Neuronal stem cell (in vitro differentiated cells): ENCODE data around the gene TOX2.

Experiments
- DNase-seq: peaks from one replicate; pipeline ENCODE4 v3.0.0-alpha.2; 2013; ENCODE audit warnings: low spot score
- H2AFZ ChIP-seq: one replicate; pipeline ENCODE4 v1.6.1; 2013; ENCODE audit warnings: mild to moderate bottlenecking, low read length, inconsistent platforms
- H2AK5ac ChIP-seq: 2 replicates; pipeline ENCODE4 v1.6.1; 2013; ENCODE audit warnings: low read depth, mild to moderate bottlenecking, inconsistent platforms, low read length, moderate library complexity, mixed read lengths
- H2BK120ac ChIP-seq: 2 replicates; pipeline ENCODE4 v1.6.1; 2013; ENCODE audit warnings: low read depth, mild to moderate bottlenecking, inconsistent platforms, low read length, moderate library complexity, mixed read lengths
- H2BK12ac ChIP-seq: one replicate; pipeline ENCODE4 v1.6.1; 2013; ENCODE audit warnings: low read length, inconsistent platforms
- H2BK15ac ChIP-seq: 2 replicates; pipeline ENCODE4 v1.6.1; 2013; ENCODE audit warnings: mild to moderate bottlenecking, low read length, inconsistent platforms, mixed read lengths
- H2BK5ac ChIP-seq: one replicate; pipeline ENCODE4 v1.6.1; 2013; ENCODE audit warnings: inconsistent platforms, mild to moderate bottlenecking, low read length, moderate library complexity
- H3K14ac ChIP-seq: one replicate; pipeline ENCODE4 v1.6.1; 2013; ENCODE audit warnings: low read length, inconsistent platforms
- H3K18ac ChIP-seq: 2 replicates; pipeline ENCODE4 v1.6.1; 2013; ENCODE audit warnings: low read length, inconsistent platforms
- H3K23ac ChIP-seq: 2 replicates; pipeline ENCODE4 v1.6.1; 2013; ENCODE audit warnings: low read depth, mild to moderate bottlenecking, mixed read lengths, low read length, inconsistent platforms; ENCODE audit not compliant: poor library complexity
- H3K27ac ChIP-seq: replicated peaks from 3 replicates; pipeline ENCODE4 v1.5.1; 2013; ENCODE audit warnings: low read length, inconsistent platforms
- H3K27me3 ChIP-seq, 3 experiments: 2 replicates each; pipeline ENCODE4 v1.6.1; 2013; ENCODE audit warnings: low read length in 3 of 3, mild to moderate bottlenecking in 2 of 3, inconsistent platforms in 1 of 3, low read depth in 1 of 3, mixed read lengths in 1 of 3, moderate library complexity in 1 of 3; ENCODE audit not compliant: control insufficient read depth in 3 of 3, insufficient read depth in 3 of 3
- H3K36me3 ChIP-seq, 2 donors: replicated peaks in 1 of 2; 2 replicates each; pipeline ENCODE4 v1.6.1; 2013; ENCODE audit warnings: low read length in 2 of 2; ENCODE audit not compliant: control insufficient read depth in 2 of 2, insufficient read depth in 2 of 2
- H3K4ac ChIP-seq: 2 replicates; pipeline ENCODE4 v1.6.1; 2013; ENCODE audit warnings: inconsistent platforms, mild to moderate bottlenecking, low read length, moderate library complexity
- H3K4me1 ChIP-seq, 2 donors: 1 replicate in 1 of 2; 2 replicates in 1 of 2; pipeline ENCODE4 v1.6.1; 2013; ENCODE audit warnings: low read length in 2 of 2, low read depth in 1 of 2; ENCODE audit not compliant: control insufficient read depth in 2 of 2, insufficient read depth in 1 of 2
- H3K4me2 ChIP-seq: one replicate; pipeline ENCODE4 v1.6.1; 2013; ENCODE audit warnings: mild to moderate bottlenecking, low read length, inconsistent platforms; ENCODE audit not compliant: insufficient read depth, poor library complexity, severe bottlenecking
- H3K4me3 ChIP-seq, 2 donors: 2 replicates each; pipeline ENCODE4 v1.5.1; 2013; ENCODE audit warnings: low read length in 2 of 2, mild to moderate bottlenecking in 2 of 2, inconsistent platforms in 1 of 2, moderate library complexity in 1 of 2
- H3K79me1 ChIP-seq: one replicate; pipeline ENCODE4 v1.6.1; 2013; ENCODE audit warnings: low read depth, mild to moderate bottlenecking, inconsistent platforms, low read length, moderate library complexity
- H3K9ac ChIP-seq: one replicate; pipeline ENCODE4 v1.6.1; 2013; ENCODE audit warnings: mild to moderate bottlenecking, low read depth, low read length, inconsistent platforms; ENCODE audit not compliant: poor library complexity
- H3K9me3 ChIP-seq, 2 donors: replicated peaks in 1 of 2; 2 replicates each; pipeline versions ENCODE3 to v1.6.1; 2013; ENCODE audit warnings: low read length in 2 of 2, mild to moderate bottlenecking in 2 of 2, inconsistent platforms in 1 of 2, low read depth in 1 of 2, mixed read lengths in 1 of 2, moderate library complexity in 1 of 2; ENCODE audit not compliant: control insufficient read depth in 2 of 2, insufficient read depth in 1 of 2
- H4K8ac ChIP-seq: one replicate; pipeline ENCODE4 v1.6.1; 2013; ENCODE audit warnings: low read depth, mild to moderate bottlenecking, inconsistent platforms, low read length, moderate library complexity
- H4K91ac ChIP-seq: one replicate; pipeline ENCODE4 v1.6.1; 2013; ENCODE audit warnings: low read length, low read depth, mild to moderate bottlenecking, inconsistent platforms; ENCODE audit not compliant: poor library complexity
- WGBS, 2 donors: extraction: QIAGEN DNeasy Blood & Tissue Kit; methylation state at CpG; one replicate each; pipeline ENCODE4 v1.1.7; 2013; ENCODE audit warnings: missing lambda C conversion rate in 2 of 2, mixed read lengths in 1 of 2; ENCODE audit not compliant: insufficient read length in 2 of 2, insufficient replicate concordance in 1 of 2; ENCODE audit errors: extremely low coverage in 2 of 2; 5-methylcytosine and 5-hydroxymethylcytosine counted together

The TOX2 gene

DNA sequence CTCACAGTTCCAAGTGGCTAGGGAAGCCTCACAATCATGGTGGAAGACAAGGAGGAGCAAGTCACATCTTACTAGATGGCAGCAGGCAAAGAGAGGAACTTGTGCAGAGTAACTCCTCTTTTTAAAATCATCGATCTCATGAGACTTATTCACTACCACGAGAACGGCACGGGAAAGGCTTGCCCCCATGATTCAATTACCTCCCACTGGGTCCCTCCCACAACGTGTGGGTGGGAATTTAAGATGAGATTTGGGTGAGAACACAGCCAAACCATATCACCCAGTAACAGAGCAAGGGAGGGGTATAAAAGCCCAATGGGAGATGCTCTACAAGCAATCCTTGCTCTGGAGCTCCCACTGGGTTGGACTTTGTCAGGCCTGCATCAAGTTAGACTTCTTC lies 192.0 kb downstream of the TOX2 start:
- Histone ChIP-seq H3K14ac (no peak overlapping the region), H2BK120ac (no peak overlapping the region), H2BK5ac (no peak overlapping the region), H3K4ac (no peak overlapping the region), H3K9ac (no peak overlapping the region), H3K18ac (no peak overlapping the region), H3K4me3 (no peak overlapping the region), H4K8ac (no peak overlapping the region), H4K91ac (no peak overlapping the region), H2AFZ (no peak overlapping the region), H3K36me3 (no peaks in the 10 kb centered on the region), H3K9me3 (no peaks in the 10 kb centered on the region), H3K27me3 (peaks cover 0 to 11% (median 0%) of the 10 kb centered on the region in 3 experiments), H2BK15ac (no peak overlapping the region), H2AK5ac (no peak overlapping the region), H3K79me1 (no peaks in the 10 kb centered on the region), H3K4me2 (no peak overlapping the region), H3K23ac (no peak overlapping the region), H3K4me1 (no peaks in the 10 kb centered on the region), H3K27ac (no peak overlapping the region), H2BK12ac (no peak overlapping the region)
- no CpG with 5 or more reads among the region's 5 CpGs for WGBS, 2 donors
- DNase-seq, result no peak

DNA sequence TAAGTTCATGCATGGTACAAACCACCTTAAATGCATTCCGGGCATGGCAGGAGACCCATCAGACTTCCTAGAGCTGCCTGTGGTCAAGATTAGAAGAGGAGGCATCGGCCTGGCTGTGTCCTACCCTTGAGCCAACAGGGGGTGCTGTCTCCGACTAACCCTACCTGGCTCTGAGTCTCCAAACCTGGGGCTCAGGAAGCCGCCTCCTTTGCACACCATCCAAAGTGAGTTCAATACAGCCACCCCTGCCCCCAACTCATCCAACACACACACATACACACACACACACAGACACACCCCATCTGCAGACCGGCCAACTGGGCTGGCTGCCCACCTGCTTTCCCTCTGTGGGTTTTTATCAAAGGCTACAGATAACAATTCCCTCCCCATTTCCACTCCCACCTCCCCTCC lies 195.3 kb downstream of the TOX2 start:
- H3K27ac ChIP-seq, result no peak overlapping the region
- H4K91ac ChIP-seq, result no peak overlapping the region
- H2BK15ac ChIP-seq, result no peak overlapping the region
- no peaks in the 10 kb centered on the region for H3K9me3 ChIP-seq
- H2BK120ac ChIP-seq, result no peak overlapping the region
- no CpG with 5 or more reads among the region's 5 CpGs for WGBS, 2 donors
- peaks cover 0 to 18% (median 0%) of the 10 kb centered on the region in 3 experiments for H3K27me3 ChIP-seq
- no peak overlapping the region for H4K8ac ChIP-seq
- no peaks in the 10 kb centered on the region for H3K36me3 ChIP-seq
- no peak overlapping the region for H2BK12ac ChIP-seq
- H3K9ac ChIP-seq, result peak overlapping the region; percentile 1
- no peak overlapping the region for H3K4ac ChIP-seq
- no peaks in the 10 kb centered on the region for H3K4me1 ChIP-seq
- no peak overlapping the region for H2BK5ac ChIP-seq
- H2AK5ac ChIP-seq, result no peak overlapping the region
- no peak overlapping the region for H3K18ac ChIP-seq
- no peak overlapping the region for H3K14ac ChIP-seq
- H2AFZ ChIP-seq, result no peak overlapping the region
- no peak overlapping the region for H3K4me3 ChIP-seq
- H3K23ac ChIP-seq, result no peak overlapping the region
- no peak for DNase-seq
- no peaks in the 10 kb centered on the region for H3K79me1 ChIP-seq
- H3K4me2 ChIP-seq, result no peak overlapping the region

GRCh38 chr20:44110816-44111568 lies 196.3 kb downstream of the TOX2 start:
- Histone ChIP-seq H3K27ac (no peak overlapping the region), H3K79me1 (no peaks in the 10 kb centered on the region), H3K4me1 (no peaks in the 10 kb centered on the region), H3K4me3 (no peak overlapping the region), H2BK12ac (no peak overlapping the region), H3K4ac (no peak overlapping the region), H2BK15ac (no peak overlapping the region), H4K8ac (no peak overlapping the region), H2BK5ac (no peak overlapping the region), H2BK120ac (no peak overlapping the region), H3K9ac (no peak overlapping the region), H4K91ac (no peak overlapping the region), H3K36me3 (no peaks in the 10 kb centered on the region), H2AFZ (no peak overlapping the region), H3K14ac (no peak overlapping the region), H3K23ac (no peak overlapping the region), H3K4me2 (no peak overlapping the region), H3K27me3 (peaks cover 0 to 17% (median 0%) of the 10 kb centered on the region in 3 experiments), H2AK5ac (no peak overlapping the region), H3K18ac (no peak overlapping the region), H3K9me3 (no peaks in the 10 kb centered on the region)
- WGBS, 2 donors, result no CpG with 5 or more reads among the region's 9 CpGs
- DNase-seq, result no peak

DNA sequence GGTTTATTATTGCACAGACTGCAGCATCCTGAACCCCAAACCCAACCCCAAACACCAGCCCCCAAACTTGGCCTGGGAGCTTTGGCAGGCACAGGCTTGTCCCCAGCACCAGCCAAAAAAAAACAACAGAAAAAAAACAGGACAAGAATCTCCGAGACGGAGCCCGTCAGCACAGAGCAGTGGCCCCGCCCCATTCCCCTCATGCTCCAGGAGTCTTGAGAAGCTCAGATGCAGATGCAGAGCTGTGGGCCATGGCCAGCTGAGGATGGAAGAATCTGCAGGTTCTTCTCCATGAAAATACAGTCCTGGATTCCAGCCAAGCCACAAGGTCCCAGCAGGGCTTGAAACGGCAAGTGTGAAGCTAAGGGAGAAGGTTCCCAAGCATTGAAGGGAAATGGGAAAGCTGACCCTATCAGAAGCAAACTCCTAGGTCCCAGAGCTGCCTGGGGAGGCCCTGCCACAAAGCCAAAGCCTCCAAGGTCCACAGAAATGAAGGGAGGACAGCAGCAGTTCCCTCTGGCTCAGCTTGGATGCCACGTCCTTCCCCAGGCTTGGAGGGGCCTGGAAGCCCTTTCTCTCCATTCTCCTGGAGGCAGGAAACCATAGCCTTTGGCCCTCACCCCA lies 197.2 kb downstream of the TOX2 start:
- no peak overlapping the region for H4K91ac ChIP-seq
- H3K36me3 ChIP-seq, result no peaks in the 10 kb centered on the region
- H3K4me1 ChIP-seq, result no peaks in the 10 kb centered on the region
- no peak overlapping the region for H3K14ac ChIP-seq
- H4K8ac ChIP-seq, result no peak overlapping the region
- H2BK15ac ChIP-seq, result no peak overlapping the region
- H3K23ac ChIP-seq, result no peak overlapping the region
- no peak overlapping the region for H2BK12ac ChIP-seq
- no peak for DNase-seq
- no peak overlapping the region for H3K9ac ChIP-seq
- no peak overlapping the region for H3K27ac ChIP-seq
- H3K18ac ChIP-seq, result no peak overlapping the region
- H2AFZ ChIP-seq, result no peak overlapping the region
- H3K79me1 ChIP-seq, result no peaks in the 10 kb centered on the region
- no peak overlapping the region for H2BK120ac ChIP-seq
- H3K4me2 ChIP-seq, result no peak overlapping the region
- no peak overlapping the region for H2AK5ac ChIP-seq
- WGBS, 2 donors, result no CpG with 5 or more reads among the region's 6 CpGs
- H2BK5ac ChIP-seq, result no peak overlapping the region
- no peaks in the 10 kb centered on the region for H3K9me3 ChIP-seq
- H3K4me3 ChIP-seq, result no peak overlapping the region
- peaks cover 0 to 17% (median 0%) of the 10 kb centered on the region in 3 experiments for H3K27me3 ChIP-seq
- no peak overlapping the region for H3K4ac ChIP-seq
